Peyer's patch (tissue), 4 donors: Measurements from ENCODE around the gene PLA2G2F.

ENCODE experiments used
- CTCF ChIP-seq, 6 experiments: fragments of 450-650 bp in 4 of 6; fragments of 200-600 bp in 2 of 6; sonication (generic) in 1 of 6; IDR thresholded peaks; one replicate each; pipeline ENCODE4 v1.5.1; 2017 to 2019; ENCODE audit warnings: antibody characterized with exemption in 6 of 6, mild to moderate bottlenecking in 3 of 6, moderate library complexity in 1 of 6
- POLR2A ChIP-seq, 2 donors: fragments of 450-650 bp; IDR thresholded peaks; one replicate each; pipeline ENCODE4 v1.5.1; 2017; ENCODE audit warnings: antibody characterized with exemption in 2 of 2, mild to moderate bottlenecking in 2 of 2, moderate library complexity in 2 of 2

- no peak for TF ChIP-seq CTCF (IDR thresholded peaks at IDR 0.05)
- no peak for TF ChIP-seq POLR2A (IDR thresholded peaks at IDR 0.05)
Observed at GRCh38 chr1:20102875-20103274, 36.2 kb upstream of the PLA2G2F start.
